AG04450 (cell line): ENCODE data around the gene ENO1. TPM values are rescaled to one million over a fixed set of nuclear protein-coding genes. Genes with fewer than 3 reads are reported as not detected.
A peak's percentile ranks its signal among the peaks of the same experiment; 100 is the strongest.
"Not testable (repeated sequence)": the region's sequence is repeated elsewhere in the genome, so short reads cannot be mapped to it uniquely, and the experiment has no call there.

Source experiments
- CTCF ChIA-PET: fragments of 300-600, 350-600 bp; formaldehyde crosslinking; extraction: SDS; loops from one replicate; lab custom pipeline; 2022; ENCODE audit warnings: antibody characterized with exemption, inconsistent platforms; lab: Charles Lee
- POLR2A ChIA-PET: fragments of 350-600 bp; formaldehyde crosslinking; extraction: SDS; loops from one replicate; lab custom pipeline; 2021; ENCODE audit warnings: antibody characterized with exemption, inconsistent platforms; lab: Yijun Ruan, JAX
- DNase-seq: peaks from one replicate; pipeline ENCODE4 v3.0.0-alpha.2; 2011; ENCODE audit warnings: low read depth, low spot score
- H3K27ac ChIP-seq: one replicate; pipeline ENCODE4 v1.5.1; 2012; ENCODE audit warnings: low read depth, low read length, control low read depth
- H3K27me3 ChIP-seq: one replicate; pipeline ENCODE4 v1.6.0; 2012; ENCODE audit warnings: low read length; ENCODE audit not compliant: control insufficient read depth, insufficient read depth
- H3K4me3 ChIP-seq: 2 replicates; pipeline ENCODE4 v1.5.1; 2011; ENCODE audit warnings: mild to moderate bottlenecking, low read depth, low read length, control low read depth
- H3K9me3 ChIP-seq: 2 replicates; pipeline ENCODE4 v1.5.1; 2012; ENCODE audit warnings: low read length; ENCODE audit not compliant: control insufficient read depth, insufficient read depth
- CTCF ChIP-seq: IDR thresholded peaks from 2 replicates; pipeline ENCODE4 v1.5.1; 2011; ENCODE audit warnings: low read depth, low read length, control low read depth, inconsistent platforms
- polyA plus RNA-seq: library from polyadenylated mRNA; depleted of rRNA; stranded (reverse); fragments of >200 nt; gene quantifications from 2 replicates; pipeline ENCODE4 v1.2.3, GENCODE V29; 2011

Gene ENO1
- polyA plus RNA-seq, 1 experiment: 1,423 TPM

GRCh38 chr1:8889925-8890785 is 11.7 kb upstream of the ENO1 start:
- peak overlapping the region; percentile 78 for H3K27ac ChIP-seq
- CTCF ChIA-PET: interaction anchor here (0.6 kb wide), 1 partner anchor 58 kb away, joined by 3 read pairs; no protein-coding TSS in a partner anchor
- DNase-seq: no peak
- peak overlapping the region; percentile 47 for H3K4me3 ChIP-seq
- POLR2A ChIA-PET: interaction anchor here (0.7 to 1.0 kb wide), 2 partner anchors 10 to 15 kb away, joined by 3 to 4 read pairs; no protein-coding TSS in a partner anchor
- no peaks in the 10 kb centered on the region; the same call in 1 of the 2 replicates for H3K9me3 ChIP-seq
- no peaks in the 10 kb centered on the region for H3K27me3 ChIP-seq
- no peak for TF ChIP-seq CTCF

GRCh38 chr1:8889103-8889846 is 10.8 kb upstream of the ENO1 start:
- DNase-seq: no peak
- Histone ChIP-seq H3K27me3 (no peaks in the 10 kb centered on the region), H3K27ac (peak overlapping the region; percentile 3), H3K9me3 (no peaks in the 10 kb centered on the region; the same call in 1 of the 2 replicates), H3K4me3 (no peak overlapping the region)
- TF ChIP-seq CTCF: no peak
- ChIA-PET CTCF (no interaction called here), POLR2A (no interaction called here)

GRCh38 chr1:8886589-8886988 is 8.1 kb upstream of the ENO1 start:
- Histone ChIP-seq H3K4me3 (no peak overlapping the region), H3K27ac (no peak overlapping the region), H3K27me3 (no peaks in the 10 kb centered on the region), H3K9me3 (no peaks in the 10 kb centered on the region)
- CTCF ChIA-PET: interaction anchor here (0.7 kb wide), 1 partner anchor 25 kb away, joined by 6 read pairs; no protein-coding TSS in a partner anchor
- TF ChIP-seq CTCF: no peak
- POLR2A ChIA-PET: no interaction called here
- no peak for DNase-seq

- CTCF ChIA-PET: interaction anchor here (0.7 kb wide), 1 partner anchor 24 kb away, joined by 6 read pairs; no protein-coding TSS in a partner anchor
- H3K27me3 ChIP-seq, DNase-seq, H3K27ac ChIP-seq, POLR2A ChIA-PET, H3K9me3 ChIP-seq, H3K4me3 ChIP-seq: not testable (repeated sequence)
Observed at GRCh38 chr1:8886031-8886524, 7.6 kb upstream of the ENO1 start.

- CTCF ChIA-PET: interaction anchor here (1.1 kb wide), 1 partner anchor 121 kb away, joined by 3 read pairs; no protein-coding TSS in a partner anchor
- H3K27me3 ChIP-seq: not testable (repeated sequence)
Observed at GRCh38 chr1:8884105-8884504, 5.6 kb upstream of the ENO1 start.

More at GRCh38 chr1:8884105-8884504, 5.6 kb upstream of the ENO1 start:
- H3K27ac ChIP-seq, POLR2A ChIA-PET, H3K9me3 ChIP-seq, DNase-seq, H3K4me3 ChIP-seq: not testable (repeated sequence)
